Tibial nerve (tissue), 3 donors: ENCODE measurements around the gene ARHGEF11.

Experiments
- POLR2A ChIP-seq, 2 donors: fragments of 450-650 bp; IDR thresholded peaks; one replicate each; pipeline ENCODE4 v1.6.1; 2017; ENCODE audit warnings: antibody characterized with exemption in 2 of 2, mild to moderate bottlenecking in 2 of 2, moderate library complexity in 2 of 2
- TF ChIP-seq, protein P1 (sequence below), 5 experiments: fragments of 200-600 bp in 3 of 5; fragments of 450-650 bp in 2 of 5; sonication (generic) in 3 of 5; IDR thresholded peaks; one replicate each; pipeline ENCODE4 v1.5.1; 2016 to 2019; ENCODE audit warnings: antibody characterized with exemption in 5 of 5, mild to moderate bottlenecking in 3 of 5, moderate library complexity in 2 of 5

DNA sequence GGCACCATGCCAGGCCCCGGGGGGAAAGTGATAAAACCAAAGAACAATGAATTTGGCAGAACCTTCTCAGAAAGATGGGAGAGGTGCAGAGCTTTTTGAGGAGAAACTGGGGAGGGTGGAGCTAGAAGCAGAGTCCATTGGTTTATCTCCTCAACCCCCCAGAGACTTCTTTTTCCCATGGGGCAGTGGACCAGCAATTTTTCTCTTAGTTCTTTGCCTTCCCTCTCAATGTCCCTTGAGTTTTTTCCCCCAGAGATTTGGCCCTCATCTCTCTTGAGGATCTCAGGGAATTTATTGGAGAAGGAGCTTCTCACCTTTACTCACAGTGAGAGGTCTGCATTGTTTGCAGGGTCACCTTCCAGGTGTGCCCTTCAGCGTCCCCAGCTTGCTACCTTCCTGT is 5.3 kb upstream of the ARHGEF11 start:
- TF ChIP-seq POLR2A (IDR thresholded peaks at IDR 0.05) = no peak
- TF ChIP-seq, protein P1, sequence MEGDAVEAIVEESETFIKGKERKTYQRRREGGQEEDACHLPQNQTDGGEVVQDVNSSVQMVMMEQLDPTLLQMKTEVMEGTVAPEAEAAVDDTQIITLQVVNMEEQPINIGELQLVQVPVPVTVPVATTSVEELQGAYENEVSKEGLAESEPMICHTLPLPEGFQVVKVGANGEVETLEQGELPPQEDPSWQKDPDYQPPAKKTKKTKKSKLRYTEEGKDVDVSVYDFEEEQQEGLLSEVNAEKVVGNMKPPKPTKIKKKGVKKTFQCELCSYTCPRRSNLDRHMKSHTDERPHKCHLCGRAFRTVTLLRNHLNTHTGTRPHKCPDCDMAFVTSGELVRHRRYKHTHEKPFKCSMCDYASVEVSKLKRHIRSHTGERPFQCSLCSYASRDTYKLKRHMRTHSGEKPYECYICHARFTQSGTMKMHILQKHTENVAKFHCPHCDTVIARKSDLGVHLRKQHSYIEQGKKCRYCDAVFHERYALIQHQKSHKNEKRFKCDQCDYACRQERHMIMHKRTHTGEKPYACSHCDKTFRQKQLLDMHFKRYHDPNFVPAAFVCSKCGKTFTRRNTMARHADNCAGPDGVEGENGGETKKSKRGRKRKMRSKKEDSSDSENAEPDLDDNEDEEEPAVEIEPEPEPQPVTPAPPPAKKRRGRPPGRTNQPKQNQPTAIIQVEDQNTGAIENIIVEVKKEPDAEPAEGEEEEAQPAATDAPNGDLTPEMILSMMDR (IDR thresholded peaks at IDR 0.05) = no peak
